GM06990 (cell line): ENCODE results near the gene FLNA.

Source experiments
- DNase-seq: peaks from one replicate; pipeline ENCODE4 v3.0.0-alpha.2; 2011; ENCODE audit not compliant: insufficient read length; ENCODE audit errors: extremely low read depth
- H3K27me3 ChIP-seq: replicated peaks from 2 replicates; pipeline ENCODE4 v1.6.0; 2011; ENCODE audit warnings: low read length; ENCODE audit not compliant: control insufficient read depth, insufficient read depth
- H3K36me3 ChIP-seq: 2 replicates; pipeline ENCODE4 v1.5.1; 2011; ENCODE audit warnings: low read length; ENCODE audit not compliant: control insufficient read depth, insufficient read depth
- H3K4me3 ChIP-seq: replicated peaks from 2 replicates; pipeline ENCODE4 v1.5.1; 2011; ENCODE audit warnings: low read depth, mild to moderate bottlenecking, control low read depth, low read length
- TF ChIP-seq, protein P1 (sequence below): IDR thresholded peaks from 2 replicates; pipeline ENCODE4 v1.5.1; 2011; ENCODE audit warnings: low read length, control low read depth, mild to moderate bottlenecking, inconsistent platforms; ENCODE audit not compliant: insufficient read depth, poor library complexity, severe bottlenecking

Gene FLNA

DNA sequence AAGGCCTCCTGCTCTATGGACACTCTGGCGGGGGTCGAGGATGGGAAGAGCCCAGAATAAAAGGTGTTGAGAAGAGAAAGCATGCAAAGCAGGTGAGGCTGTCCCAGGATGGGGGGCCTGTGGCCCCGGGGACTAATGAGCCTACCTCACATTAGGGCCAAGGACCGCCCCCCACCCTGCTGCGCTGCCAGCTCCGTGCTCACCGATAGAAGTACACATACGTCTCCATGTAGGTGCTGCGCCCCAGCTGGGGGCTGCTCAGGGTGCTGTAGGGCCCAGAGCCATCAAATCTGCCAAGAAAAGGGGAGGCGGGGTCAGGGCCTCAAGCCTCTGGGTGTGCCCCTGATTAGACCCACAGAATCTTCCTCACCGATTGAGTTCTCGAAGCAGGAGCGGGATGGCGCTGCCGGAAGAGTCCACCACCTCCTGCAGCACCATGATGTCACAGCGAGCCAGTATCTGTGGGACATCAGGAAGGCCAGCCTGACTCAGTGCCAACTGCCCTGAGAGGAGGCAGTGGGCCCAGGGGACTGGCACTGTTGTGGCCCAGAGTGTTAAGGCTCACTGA lies 30.3 kb upstream of the FLNA start:
- TF ChIP-seq, protein P1, sequence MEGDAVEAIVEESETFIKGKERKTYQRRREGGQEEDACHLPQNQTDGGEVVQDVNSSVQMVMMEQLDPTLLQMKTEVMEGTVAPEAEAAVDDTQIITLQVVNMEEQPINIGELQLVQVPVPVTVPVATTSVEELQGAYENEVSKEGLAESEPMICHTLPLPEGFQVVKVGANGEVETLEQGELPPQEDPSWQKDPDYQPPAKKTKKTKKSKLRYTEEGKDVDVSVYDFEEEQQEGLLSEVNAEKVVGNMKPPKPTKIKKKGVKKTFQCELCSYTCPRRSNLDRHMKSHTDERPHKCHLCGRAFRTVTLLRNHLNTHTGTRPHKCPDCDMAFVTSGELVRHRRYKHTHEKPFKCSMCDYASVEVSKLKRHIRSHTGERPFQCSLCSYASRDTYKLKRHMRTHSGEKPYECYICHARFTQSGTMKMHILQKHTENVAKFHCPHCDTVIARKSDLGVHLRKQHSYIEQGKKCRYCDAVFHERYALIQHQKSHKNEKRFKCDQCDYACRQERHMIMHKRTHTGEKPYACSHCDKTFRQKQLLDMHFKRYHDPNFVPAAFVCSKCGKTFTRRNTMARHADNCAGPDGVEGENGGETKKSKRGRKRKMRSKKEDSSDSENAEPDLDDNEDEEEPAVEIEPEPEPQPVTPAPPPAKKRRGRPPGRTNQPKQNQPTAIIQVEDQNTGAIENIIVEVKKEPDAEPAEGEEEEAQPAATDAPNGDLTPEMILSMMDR: no peak
- Histone ChIP-seq H3K27me3 (no peaks in the 10 kb centered on the region), H3K4me3 (no peak overlapping the region), H3K36me3 (peaks cover 4% of the 10 kb centered on the region)
- no peak for DNase-seq

DNA sequence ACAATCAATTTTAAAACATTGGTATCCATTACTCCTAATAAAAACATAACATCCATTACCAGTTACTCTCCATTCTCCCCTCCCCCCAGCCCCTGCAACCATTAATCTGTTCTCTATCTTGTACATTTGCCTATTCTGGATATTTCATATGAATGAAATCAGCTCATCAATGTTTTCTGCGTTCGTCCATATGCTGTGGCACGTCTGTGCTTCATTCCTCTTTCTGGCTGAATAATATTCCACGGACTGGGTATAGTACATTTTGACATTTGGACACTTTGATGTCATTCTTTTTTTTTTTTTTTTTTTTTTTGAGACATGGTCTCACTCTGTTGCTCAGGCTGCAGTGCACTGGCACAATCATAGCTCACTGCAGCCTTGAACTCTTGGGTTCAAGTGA lies 29.4 kb upstream of the FLNA start:
- DNase-seq: no peak
- peaks cover 11% of the 10 kb centered on the region for H3K36me3 ChIP-seq
- no peak overlapping the region for H3K4me3 ChIP-seq
- no peaks in the 10 kb centered on the region for H3K27me3 ChIP-seq
- TF ChIP-seq, protein P1: no peak

DNA sequence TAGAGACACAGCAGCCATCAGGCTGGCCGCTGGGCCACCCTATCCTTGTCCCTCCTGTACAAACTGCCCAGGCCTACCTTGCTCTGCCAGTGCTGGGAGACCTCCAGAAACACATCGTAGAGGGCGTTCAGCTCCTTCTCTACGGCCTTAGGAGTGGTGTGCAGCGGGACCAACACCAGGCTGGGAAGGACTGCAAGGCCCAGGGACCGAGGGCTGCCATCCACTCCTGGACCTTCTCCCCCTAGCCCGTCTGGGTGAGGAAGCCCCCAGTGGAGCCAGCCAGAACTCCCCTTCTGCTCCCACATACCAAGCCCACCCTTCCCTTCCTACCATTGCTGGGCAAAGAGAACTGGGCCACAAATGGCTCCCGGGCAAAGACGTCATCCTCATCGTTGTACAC lies 28.8 kb upstream of the FLNA start:
- Histone ChIP-seq H3K36me3 (peaks cover 11% of the 10 kb centered on the region), H3K4me3 (no peak overlapping the region), H3K27me3 (no peaks in the 10 kb centered on the region)
- DNase-seq: no peak
- TF ChIP-seq, protein P1: no peak

DNA sequence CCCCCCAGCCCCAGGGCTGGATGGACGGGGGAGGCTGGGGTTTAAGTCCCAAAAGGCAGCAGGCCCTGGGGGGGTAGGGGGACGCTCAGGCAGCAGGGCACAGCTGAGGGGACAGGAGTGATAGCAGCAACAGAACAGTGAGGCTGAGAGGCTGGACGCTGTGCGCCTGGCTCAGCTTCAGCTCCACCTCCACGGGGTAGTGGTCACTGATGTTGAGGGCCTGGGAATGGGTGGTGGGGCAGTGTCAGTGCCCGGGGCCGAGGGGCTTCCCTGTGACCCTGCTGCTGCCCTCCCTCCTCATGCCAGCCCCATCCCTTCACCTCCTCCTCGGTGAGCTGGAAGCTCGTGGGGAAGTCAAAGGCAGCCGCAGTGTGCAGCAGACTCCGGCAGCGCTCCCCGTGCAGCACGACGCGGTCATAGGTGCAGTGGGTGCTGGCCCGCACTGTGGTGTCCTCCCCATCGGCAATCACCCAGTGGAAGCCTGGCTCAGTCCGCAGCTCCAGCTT lies 28.2 kb upstream of the FLNA start:
- DNase-seq: no peak
- H3K27me3 ChIP-seq: no peaks in the 10 kb centered on the region
- H3K36me3 ChIP-seq: peaks cover 11% of the 10 kb centered on the region
- TF ChIP-seq, protein P1: no peak
- no peak overlapping the region for H3K4me3 ChIP-seq

DNA sequence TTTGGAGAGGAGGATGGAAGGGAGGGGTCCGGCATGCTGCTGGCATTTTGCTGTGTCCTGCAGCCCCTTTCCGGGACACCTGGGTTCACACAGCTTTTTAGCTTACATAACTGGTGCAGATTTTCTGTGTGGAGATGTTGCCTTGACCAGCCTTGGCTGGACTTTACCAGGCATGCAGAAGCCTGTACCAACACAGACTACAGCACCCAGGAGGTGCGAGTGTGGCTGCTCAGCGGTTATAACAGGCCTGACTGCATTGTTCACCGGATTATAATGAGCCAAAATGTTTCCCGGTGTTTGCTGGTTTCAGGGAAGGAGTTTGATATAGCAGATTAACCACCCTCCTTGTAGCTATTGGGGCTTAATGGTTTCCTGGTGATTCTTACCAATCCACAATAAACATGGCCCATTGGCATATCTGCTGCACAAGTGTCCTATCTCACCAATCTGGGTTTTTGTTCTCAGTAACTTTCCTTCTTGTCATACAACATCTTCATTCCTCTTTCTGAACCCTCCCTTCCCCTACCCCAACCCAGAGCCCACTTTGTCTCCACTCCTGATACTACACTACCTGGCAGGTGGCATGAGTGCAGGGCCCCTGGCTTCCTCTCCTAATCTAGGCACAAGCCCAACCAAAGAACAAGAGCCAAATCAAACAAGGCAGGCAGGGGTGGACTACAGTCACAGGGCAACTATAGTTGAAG lies 27.6 kb upstream of the FLNA start:
- H3K36me3 ChIP-seq: peaks cover 11% of the 10 kb centered on the region
- DNase-seq: no peak
- no peak overlapping the region for H3K4me3 ChIP-seq
- no peaks in the 10 kb centered on the region for H3K27me3 ChIP-seq
- TF ChIP-seq, protein P1: no peak
